GM21367 (cell line): ENCODE results near the gene CARD14.
A peak's percentile ranks its signal among the peaks of the same experiment; 100 is the strongest.
"Not testable (repeated sequence)": the region's sequence is repeated elsewhere in the genome, so short reads cannot be mapped to it uniquely, and the experiment has no call there.

Source experiments
- ATAC-seq: cut with Tn5 transposase; IDR thresholded peaks from one replicate; pipeline ENCODE4 v1.9.1; 2021; ENCODE audit not compliant: unreplicated experiment

The CARD14 gene

DNA sequence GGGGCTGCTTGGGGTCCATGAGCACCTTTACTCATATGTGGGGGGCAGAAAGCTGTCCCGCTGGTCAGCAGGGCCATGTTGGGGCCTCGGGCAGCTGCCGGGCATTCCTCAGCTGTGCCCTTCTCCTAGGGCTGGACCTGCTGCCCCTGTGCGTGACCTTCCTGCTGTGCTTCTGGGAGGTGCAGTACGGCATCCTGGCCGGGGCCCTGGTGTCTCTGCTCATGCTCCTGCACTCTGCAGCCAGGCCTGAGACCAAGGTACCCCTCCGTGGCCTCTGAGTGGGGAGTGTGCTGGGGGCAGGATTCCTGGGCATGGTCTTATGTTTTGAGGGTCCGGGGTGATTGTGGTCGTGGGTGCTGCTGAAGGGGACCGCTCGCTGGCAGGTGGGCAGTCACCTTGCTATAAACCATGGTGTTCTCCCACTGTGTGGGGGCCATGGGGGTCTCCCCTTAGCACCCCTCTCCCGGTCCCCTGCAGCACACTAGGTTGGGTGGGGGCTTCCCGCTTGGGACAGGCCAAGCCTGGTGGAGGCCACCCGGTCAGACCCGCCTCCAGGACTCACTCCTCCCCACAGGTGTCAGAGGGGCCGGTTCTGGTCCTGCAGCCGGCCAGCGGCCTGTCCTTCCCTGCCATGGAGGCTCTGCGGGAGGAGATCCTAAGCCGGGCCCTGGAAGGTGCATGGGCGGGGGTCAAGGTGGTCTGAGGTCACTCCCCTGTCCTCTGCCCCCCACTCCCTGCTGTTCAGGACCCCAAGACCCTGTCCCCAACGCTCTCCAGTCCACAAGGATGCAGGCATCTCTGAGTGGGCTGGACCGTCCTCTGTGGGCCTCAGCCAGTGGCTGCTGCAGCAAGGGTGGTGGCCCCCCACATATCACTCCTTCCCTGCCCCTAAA, 78.4 kb downstream of the CARD14 start:
- ATAC-seq: no peak

DNA sequence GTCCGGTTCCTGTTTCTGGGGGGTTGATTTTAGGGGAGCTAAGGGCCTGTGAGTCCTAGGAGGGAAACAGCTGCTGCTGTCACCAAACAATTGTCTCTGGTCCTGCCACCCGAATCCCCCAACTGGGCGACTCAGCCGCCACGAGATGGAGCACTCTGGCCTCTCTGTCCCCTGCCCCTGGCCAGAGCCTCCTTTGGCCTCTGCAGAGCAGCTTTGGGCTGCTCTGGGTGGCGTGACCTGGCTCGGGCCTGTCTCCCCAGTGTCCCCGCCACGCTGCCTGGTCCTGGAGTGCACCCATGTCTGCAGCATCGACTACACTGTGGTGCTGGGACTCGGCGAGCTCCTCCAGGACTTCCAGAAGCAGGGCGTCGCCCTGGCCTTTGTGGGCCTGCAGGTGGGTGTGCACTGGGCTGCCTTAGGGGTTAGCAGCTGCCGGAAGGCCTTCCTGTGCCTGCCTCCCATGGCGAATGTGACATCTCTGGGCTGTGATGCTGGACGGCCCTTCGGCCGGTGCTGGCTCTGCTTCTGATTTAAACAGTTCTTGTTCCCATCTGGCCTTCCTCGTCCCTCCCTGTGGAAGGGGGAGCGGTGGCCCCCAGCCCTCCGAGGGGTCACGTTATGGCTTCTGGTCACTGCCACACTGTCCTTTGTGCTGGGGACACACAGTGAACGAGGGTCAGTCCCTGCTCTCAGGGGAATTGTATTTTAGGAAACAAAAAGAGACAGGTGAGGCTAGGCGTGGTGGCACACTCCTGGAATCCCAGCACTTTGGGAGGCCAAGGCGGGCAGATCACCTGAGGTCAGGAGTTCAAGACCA, 79.3 kb downstream of the CARD14 start:
- ATAC-seq: no peak

DNA sequence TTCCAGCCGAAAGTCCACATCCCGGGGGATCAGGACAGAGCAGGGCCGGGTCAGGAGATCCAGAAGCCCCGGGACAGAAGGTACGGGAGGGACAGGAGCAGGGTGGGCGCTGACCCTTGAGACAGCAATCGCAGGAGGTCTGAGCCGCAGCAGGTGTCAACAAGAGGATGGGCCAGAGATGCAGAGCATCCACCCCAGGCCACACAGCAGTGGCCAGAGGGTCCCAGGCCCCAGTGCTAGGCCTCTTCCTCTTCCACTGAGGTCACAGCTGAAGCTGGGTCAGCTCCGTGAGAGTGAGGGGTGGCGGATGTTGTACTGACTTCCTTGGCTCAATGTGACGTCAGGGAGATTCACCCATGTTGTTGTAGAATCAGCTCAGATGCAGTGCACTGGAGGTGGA, 82.1 kb downstream of the CARD14 start:
- ATAC-seq: no peak

DNA sequence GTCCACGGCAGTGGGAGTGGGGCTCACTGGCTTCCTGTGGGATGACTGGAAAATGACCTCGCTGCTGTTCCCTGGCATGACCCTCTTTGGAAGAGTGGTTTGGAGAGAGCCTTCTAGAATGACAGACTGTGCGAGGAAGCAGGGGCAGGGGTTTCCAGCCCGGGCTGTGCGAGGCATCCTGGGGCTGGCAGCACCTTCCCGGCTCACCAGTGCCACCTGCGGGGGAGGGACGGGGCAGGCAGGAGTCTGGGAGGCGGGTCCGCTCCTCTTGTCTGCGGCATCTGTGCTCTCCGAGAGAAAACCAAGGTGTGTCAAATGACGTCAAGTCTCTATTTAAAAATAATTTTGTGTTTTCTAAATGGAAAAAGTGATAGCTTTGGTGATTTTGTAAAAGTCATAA, 83.0 kb downstream of the CARD14 start:
- no peak for ATAC-seq

DNA sequence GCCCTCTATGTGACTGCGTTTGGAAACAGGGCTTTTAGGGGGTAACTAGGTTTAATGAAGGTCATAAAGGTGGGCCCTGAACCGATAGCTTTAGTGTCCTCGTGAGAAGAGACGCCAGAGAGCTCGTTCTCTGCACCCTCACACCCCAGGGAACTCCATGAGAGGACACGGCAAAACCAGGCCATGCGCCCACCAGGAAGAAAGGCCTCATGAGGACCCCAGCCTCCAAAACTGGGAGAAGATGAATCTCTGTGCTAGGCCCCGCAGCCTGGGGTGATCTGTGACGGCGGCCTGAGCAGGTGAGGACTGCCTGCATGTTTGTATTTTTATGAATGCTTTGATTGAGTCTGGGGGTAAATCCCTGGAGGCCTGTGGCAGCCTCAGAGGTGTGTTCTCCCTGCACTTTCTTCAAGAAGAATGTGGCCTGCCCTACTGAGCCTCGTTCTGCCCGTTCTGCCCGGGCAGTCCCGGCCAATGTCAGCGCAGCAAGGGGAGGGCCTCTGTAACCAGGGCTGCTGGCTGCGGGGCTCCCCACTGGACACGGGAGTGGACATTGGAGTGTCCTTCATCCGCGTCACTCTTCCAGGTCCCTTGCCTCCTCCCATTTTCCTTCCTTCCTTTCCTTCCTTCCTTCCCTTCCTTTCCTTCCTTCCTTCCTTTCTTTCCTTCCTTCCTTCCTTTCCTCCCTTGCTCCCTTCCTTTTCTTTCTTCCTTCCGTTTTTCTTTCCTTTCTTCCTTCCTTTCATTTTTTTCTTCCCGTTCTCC, 84.0 kb downstream of the CARD14 start:
- no peak for ATAC-seq

DNA sequence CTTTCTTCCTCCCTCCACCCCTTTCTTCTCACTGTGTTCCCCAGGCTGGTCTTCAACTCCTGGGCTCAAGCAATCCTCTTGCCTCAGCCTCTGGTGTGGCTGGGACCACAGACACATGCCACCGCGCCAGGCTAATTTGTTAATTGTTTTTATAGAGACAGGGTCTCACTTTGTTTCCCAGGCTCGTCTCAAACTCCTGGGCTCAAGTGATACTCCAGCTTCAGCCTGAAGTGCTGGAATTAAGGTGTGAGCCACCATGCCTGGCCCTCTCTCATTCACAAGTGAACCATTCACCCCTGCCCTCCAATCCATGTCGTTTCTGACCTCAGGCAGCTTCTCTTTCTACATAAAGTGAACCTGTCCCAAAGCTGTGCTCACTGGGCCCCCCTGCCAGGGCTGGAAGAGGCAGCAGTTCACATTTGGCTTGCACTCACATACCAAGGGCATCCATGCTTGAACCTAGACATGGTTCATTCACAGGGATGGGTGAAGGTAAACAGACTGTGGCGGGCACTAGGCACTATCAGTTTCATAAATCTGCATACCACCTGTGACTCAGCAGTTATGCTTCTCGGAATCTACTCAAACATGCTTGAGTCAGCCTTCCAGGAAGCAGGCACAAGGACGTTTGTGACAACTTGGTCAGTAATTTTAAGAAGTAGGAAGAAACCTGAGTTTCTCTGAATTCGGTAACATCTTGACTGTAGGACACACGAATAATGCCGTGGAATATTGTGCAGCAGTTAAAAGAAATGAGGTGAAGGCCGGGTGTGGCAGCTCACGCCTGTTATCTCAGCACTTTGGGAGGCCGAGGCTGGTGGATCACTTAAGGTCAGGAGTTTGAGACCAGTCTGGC, 84.8 kb downstream of the CARD14 start:
- peak; percentile 54 for ATAC-seq

DNA sequence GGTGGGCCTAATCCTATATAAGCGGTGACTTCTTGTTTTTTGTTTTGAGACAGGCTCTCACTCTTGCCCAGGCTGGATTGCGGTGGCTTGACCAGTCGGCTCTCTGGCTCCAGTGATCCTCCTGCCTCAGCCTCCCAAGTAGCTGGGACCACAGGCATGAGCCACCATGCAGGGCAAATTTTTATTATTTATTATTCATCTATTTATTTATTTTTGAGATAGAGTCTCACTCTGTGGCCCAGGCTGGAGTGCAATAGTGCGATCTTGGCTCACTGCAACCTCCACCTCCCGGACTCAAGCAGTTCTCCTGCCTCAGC, 86.2 kb downstream of the CARD14 start:
- no peak for ATAC-seq

DNA sequence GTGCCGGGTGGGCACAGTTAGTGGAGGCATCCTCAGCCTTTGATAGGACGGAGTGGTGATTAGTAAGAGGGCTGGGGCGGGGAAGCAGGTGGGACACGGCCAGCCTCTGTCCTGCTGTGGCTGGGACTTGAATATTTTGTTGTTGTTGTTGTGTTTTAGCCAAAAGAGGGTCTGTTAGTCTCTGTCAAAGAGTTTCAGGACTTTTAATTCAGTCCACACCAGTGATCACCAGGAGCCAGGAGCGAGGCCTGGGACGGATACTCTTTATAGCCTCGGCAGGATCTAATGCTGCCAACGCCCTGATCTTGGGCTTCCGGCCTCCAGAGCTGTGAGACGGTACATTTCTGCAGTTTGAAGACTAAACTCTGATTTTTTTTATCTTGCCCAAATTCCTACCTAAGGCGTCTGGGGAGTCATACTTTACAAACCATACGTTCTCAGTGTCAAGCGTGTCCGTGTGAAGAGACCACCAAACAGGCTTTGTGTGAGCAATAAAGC, 87.9 kb downstream of the CARD14 start:
- no peak for ATAC-seq

DNA sequence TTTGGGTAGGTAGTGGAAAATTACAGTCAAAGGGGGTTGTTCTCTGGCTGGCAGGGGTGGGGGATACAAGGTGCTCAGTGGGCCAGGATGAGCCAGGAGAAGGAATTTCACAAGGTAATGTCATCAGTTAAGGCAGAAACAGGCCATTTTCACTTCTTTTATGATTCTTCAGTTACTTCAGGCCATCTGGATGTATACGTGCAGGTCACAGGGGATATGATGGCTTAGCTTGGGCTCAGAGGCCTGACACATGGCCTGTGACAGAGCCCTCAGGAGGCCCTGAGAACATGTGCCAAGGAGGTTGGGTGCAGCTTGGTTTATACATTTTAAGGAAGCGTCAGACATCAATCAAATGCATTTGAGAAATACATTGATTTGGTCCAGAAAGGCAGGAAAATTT, 88.5 kb downstream of the CARD14 start:
- ATAC-seq: not testable (repeated sequence)
